Caco-2 (cell line): ENCODE results near the gene TEAD2. TPM values are rescaled to one million over a fixed set of nuclear protein-coding genes. Genes with fewer than 3 reads are reported as not detected.

Experiments used
- Bru-seq: library from RNA; stranded (reverse); fragments of 400-500 nt; gene quantifications from one replicate; lab custom pipeline; 2021; lab: Mats Ljungman, UMichigan
- BruChase-seq, 2 experiments: library from RNA; stranded (reverse); fragments of 400-500 nt; gene quantifications; one replicate each; lab custom pipeline; 2021; lab: Mats Ljungman, UMichigan
- BruUV-seq: library from RNA; stranded (reverse); fragments of 400-500 nt; replicated peaks from 2 replicates; lab custom pipeline; 2021; lab: Mats Ljungman, UMichigan
- CTCF ChIA-PET: fragments of 300-600 bp; sonication (Branson Sonifier 250); formaldehyde crosslinking; loops from one replicate; lab custom pipeline; 2022; ENCODE audit warnings: antibody characterized with exemption; lab: Charles Lee
- POLR2A ChIA-PET: fragments of 300-600 bp; sonication (Branson Sonifier 250); formaldehyde crosslinking; loops from one replicate; lab custom pipeline; 2022; ENCODE audit warnings: antibody characterized with exemption; lab: Charles Lee
- DNase-seq, 2 experiments: peaks; one replicate each; pipeline versions ENCODE4 v3.0.0 to v3.0.0-alpha.2; 2020 to 2022
- H3K27me3 ChIP-seq: replicated peaks from 2 replicates; pipeline ENCODE4 v1.6.0; 2011; ENCODE audit warnings: low read length; ENCODE audit not compliant: control insufficient read depth, insufficient read depth
- H3K36me3 ChIP-seq: 2 replicates; pipeline ENCODE4 v1.5.1; 2011; ENCODE audit warnings: low read length; ENCODE audit not compliant: control insufficient read depth, insufficient read depth
- H3K4me1 ChIP-seq: fragments of 250-450 bp; sonication (Bioruptor Pico); 2 replicates; pipeline ENCODE4 v1.5.1; 2020; ENCODE audit warnings: mild to moderate bottlenecking
- H3K4me3 ChIP-seq: 2 replicates; pipeline ENCODE4 v1.5.1; 2011; ENCODE audit warnings: low read depth, mild to moderate bottlenecking, control low read depth, low read length
- H3K9me3 ChIP-seq: fragments of 250-450 bp; sonication (Bioruptor Pico); 2 replicates; pipeline ENCODE4 v1.5.1; 2020; ENCODE audit warnings: mild to moderate bottlenecking, moderate library complexity
- H3K27ac Mint-ChIP-seq: one replicate; pipeline ENCODE4 v1.8.0; 2022; ENCODE audit warnings: mixed read lengths; ENCODE audit not compliant: unreplicated experiment
- H3K27me3 Mint-ChIP-seq: one replicate; pipeline ENCODE4 v1.8.0; 2022; ENCODE audit warnings: mixed read lengths; ENCODE audit not compliant: insufficient read depth, unreplicated experiment
- H3K36me3 Mint-ChIP-seq: one replicate; pipeline ENCODE4 v1.8.0; 2022; ENCODE audit warnings: mild to moderate bottlenecking, mixed read lengths; ENCODE audit not compliant: insufficient read depth, unreplicated experiment
- H3K4me1 Mint-ChIP-seq: one replicate; pipeline ENCODE4 v1.8.0; 2022; ENCODE audit warnings: low read depth, mixed read lengths; ENCODE audit not compliant: unreplicated experiment
- H3K4me3 Mint-ChIP-seq: one replicate; pipeline ENCODE4 v1.8.0; 2022; ENCODE audit warnings: mild to moderate bottlenecking, moderate library complexity, mixed read lengths; ENCODE audit not compliant: unreplicated experiment
- H3K9me3 Mint-ChIP-seq: one replicate; pipeline ENCODE4 v1.8.0; 2022; ENCODE audit warnings: mixed read lengths; ENCODE audit not compliant: unreplicated experiment
- CTCF ChIP-seq, 2 experiments: fragments of 200-600 bp in 1 of 2; IDR thresholded peaks; 1 replicate in 1 of 2; 2 replicates in 1 of 2; pipeline versions ENCODE4 v1.5.1 to v1.8.0; 2011 to 2022; ENCODE audit warnings: antibody characterized with exemption in 1 of 2, control low read depth in 1 of 2, inconsistent platforms in 1 of 2, low read depth in 1 of 2, low read length in 1 of 2, mild to moderate bottlenecking in 1 of 2, moderate library complexity in 1 of 2; ENCODE audit not compliant: insufficient read depth in 1 of 2, severe bottlenecking in 1 of 2, unreplicated experiment in 1 of 2
- intact Hi-C: fragments of 100-400 bp; cut with micrococcal nuclease; formaldehyde crosslinking; loops from one replicate; pipeline ENCODE4 v1.10.0; 2022; ENCODE audit not compliant: unreplicated experiment
- long read RNA-seq: library from polyadenylated mRNA; stranded (forward); transcript quantifications from one replicate; pipeline ENCODE4 v2.0.0, GENCODE V29; 2022
- total RNA-seq: library from RNA; stranded (reverse); gene quantifications from 2 replicates; pipeline ENCODE4 v1.2.3, GENCODE V29; 2022

Gene TEAD2
- total RNA-seq = 8.6 and 8.8 TPM in 2 replicates
- percentile 35 among the genes with signal in this experiment for Bru-seq, nascent RNA
- percentile 40 among the genes with signal in this experiment for BruChase-seq, experiment 1, labeled RNA remaining after a 2-hour chase
- percentile 44 among the genes with signal in this experiment for BruChase-seq, experiment 2, labeled RNA remaining after a 6-hour chase
- long read RNA-seq, partial matches to known transcripts = 1 of 6 reads
- long read RNA-seq, other reads (novel, unspliced or antisense) = 4 of 6 reads

- Mint-ChIP-seq H3K27ac (no peak within 1 kb of the TSS), H3K27me3 (no peaks in the 10 kb centered on the region), H3K36me3 (no peaks in the 10 kb centered on the region), H3K4me3 (no peak within 1 kb of the TSS), H3K4me1 (peaks cover 11% of the 10 kb centered on the region), H3K9me3 (no peaks in the 10 kb centered on the region)
- Histone ChIP-seq H3K27me3 (no peaks in the 10 kb centered on the region; the same call in 1 of the 2 replicates), H3K4me1 (peaks cover 8% of the 10 kb centered on the region; the same call in 1 of the 2 replicates), H3K36me3 (no peaks in the 10 kb centered on the region), H3K4me3 (peak within 1 kb of the TSS; percentile 64), H3K9me3 (no peaks in the 10 kb centered on the region)
- POLR2A ChIA-PET = interaction anchor here (1.2 kb wide), 1 partner anchor 91 kb away, joined by 9 read pairs; the partner anchor contains the start of gene ALDH16A1
- peak; percentile 58 to 59 for DNase-seq
- CTCF ChIA-PET = interaction anchor here (0.6 to 0.7 kb wide), 3 partner anchors 18 to 106 kb away, joined by 3 to 4 read pairs (median 3); no protein-coding TSS in a partner anchor
- intact Hi-C loops = no loop called here
- no TSS peak for BruUV-seq
- no peak for TF ChIP-seq CTCF (IDR thresholded peaks at IDR 0.05; ENCODE audit: insufficient read depth in 1 of 2, low read depth in 1 of 2, low read length in 1 of 2, severe bottlenecking in 1 of 2, unreplicated experiment in 1 of 2)
Observed at GRCh38 chr19:49362048-49362928, at the start of gene TEAD2. TSS of gene TEAD2 (minus strand) at chr19:49362416. CDS start at chr19:49360075, 2,341 bp downstream.

- Histone ChIP-seq H3K9me3 (no peaks in the 10 kb centered on the region), H3K27me3 (no peaks in the 10 kb centered on the region), H3K36me3 (no peaks in the 10 kb centered on the region), H3K4me3 (no peak overlapping the region), H3K4me1 (no peaks in the 10 kb centered on the region)
- no peaks in the 10 kb centered on the region for H3K9me3 Mint-ChIP-seq
- H3K27me3 Mint-ChIP-seq = peaks cover 6% of the 10 kb centered on the region
- H3K36me3 Mint-ChIP-seq = peaks cover 6% of the 10 kb centered on the region
- H3K27ac Mint-ChIP-seq = no peak overlapping the region
- CTCF ChIA-PET = no interaction called here
- no TSS peak for BruUV-seq
- POLR2A ChIA-PET = no interaction called here
- no peak for DNase-seq
- intact Hi-C loops = no loop called here
- no peak overlapping the region for H3K4me3 Mint-ChIP-seq
- TF ChIP-seq CTCF (IDR thresholded peaks at IDR 0.05; ENCODE audit: insufficient read depth in 1 of 2, low read depth in 1 of 2, low read length in 1 of 2, severe bottlenecking in 1 of 2, unreplicated experiment in 1 of 2) = no peak
- no peaks in the 10 kb centered on the region for H3K4me1 Mint-ChIP-seq
Observed at GRCh38 chr19:49411681-49412326, 49.6 kb upstream of the TEAD2 start.
